OCI-M2 (cell line): ENCODE data around the gene ALG3.
A peak's percentile ranks its signal among the peaks of the same experiment; 100 is the strongest.

ENCODE experiments used
- DNase-seq: peaks from one replicate; lab custom pipeline; 2025; ENCODE audit not compliant: unreplicated experiment; lab: John Stamatoyannopoulos, UW

The ALG3 gene

DNA sequence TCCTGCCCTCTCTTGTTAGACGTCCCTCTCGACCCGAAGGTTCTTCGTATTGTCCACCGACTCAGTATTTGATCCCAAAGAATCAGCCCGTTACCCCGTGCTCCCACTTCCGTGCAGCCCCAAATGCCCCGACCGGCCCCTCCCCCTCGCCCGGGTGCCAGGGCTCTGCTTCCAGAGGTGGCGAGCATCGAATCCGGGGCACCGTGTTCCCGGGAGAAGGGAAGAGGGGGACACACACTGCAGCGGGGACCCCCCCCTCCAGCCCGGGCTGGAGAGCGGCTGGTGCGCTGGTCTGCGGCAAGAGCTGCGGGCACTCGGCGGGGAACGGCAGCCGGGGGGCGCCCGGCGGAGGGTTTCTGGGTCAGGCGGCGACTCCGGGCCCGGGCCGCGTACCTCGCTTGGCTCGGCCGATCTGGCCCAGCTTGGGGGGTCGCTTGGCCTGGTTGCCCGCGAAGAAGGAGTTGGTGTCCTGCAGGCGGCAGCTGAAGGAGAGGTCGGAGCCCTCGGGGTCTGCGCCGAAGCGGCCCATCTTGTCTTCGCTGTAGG is 12.0 kb upstream of the ALG3 start:
- DNase-seq = no peak

GRCh38 chr3:184259878-184260723 is 11.3 kb upstream of the ALG3 start:
- no peak for DNase-seq

- DNase-seq = no peak
Observed at GRCh38 chr3:184259396-184259877, 10.7 kb upstream of the ALG3 start.

DNA sequence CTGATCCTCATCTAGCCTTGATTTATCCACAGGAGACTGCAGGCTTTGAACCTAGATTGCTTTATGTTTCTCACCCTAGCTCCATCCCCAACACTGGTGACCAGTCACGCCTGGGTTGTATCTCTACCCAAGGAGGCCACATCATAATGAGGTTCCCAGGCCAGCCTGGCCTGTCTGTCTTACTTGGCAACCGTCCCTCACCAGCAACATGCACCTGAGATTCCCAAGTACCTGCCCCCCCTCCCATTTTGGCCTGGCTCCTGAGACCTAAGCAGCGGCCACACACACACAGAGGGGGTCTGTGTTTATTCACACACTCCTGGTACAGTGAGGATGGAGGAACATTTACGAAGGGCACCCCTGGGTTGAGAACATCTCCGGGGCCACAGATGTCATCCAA is 10.2 kb upstream of the ALG3 start:
- no peak for DNase-seq

DNA sequence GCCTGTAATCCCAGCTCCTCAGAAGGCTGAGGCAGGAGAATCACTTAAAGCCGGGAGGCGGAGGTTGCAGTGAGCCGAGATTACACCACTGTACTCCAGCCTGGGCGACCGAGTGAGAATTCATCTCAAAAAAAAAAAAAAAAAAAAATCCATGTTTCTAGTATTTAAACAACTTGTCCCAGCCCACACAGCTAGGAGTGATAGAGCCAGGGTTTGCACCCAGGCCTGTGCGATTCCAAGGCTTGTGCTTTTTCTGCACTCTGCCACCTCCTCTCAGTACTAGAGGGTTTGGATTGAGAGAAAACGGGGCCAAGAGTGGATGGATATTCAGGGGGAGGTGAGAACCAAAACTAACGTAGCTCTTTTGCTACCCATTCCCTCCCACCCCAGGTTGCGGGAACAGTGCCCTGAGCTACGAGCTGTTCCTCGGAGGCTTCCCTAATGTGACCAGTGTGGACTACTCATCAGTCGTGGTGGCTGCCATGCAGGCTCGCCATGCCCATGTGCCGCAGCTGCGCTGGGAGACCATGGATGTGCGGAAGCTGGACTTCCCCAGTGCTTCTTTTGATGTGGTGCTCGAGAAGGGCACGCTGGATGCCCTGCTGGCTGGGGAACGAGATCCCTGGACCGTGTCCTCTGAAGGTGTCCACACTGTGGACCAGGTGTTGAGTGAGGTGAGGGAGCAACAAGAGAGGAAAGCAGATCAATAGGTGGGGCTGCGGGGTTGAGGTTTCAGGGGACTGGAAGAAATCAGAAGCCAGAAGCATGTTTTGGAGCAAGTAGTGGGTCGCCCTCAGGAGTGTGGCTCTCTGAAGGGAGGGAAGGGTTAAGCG is 8.5 kb upstream of the ALG3 start:
- DNase-seq = no peak

DNA sequence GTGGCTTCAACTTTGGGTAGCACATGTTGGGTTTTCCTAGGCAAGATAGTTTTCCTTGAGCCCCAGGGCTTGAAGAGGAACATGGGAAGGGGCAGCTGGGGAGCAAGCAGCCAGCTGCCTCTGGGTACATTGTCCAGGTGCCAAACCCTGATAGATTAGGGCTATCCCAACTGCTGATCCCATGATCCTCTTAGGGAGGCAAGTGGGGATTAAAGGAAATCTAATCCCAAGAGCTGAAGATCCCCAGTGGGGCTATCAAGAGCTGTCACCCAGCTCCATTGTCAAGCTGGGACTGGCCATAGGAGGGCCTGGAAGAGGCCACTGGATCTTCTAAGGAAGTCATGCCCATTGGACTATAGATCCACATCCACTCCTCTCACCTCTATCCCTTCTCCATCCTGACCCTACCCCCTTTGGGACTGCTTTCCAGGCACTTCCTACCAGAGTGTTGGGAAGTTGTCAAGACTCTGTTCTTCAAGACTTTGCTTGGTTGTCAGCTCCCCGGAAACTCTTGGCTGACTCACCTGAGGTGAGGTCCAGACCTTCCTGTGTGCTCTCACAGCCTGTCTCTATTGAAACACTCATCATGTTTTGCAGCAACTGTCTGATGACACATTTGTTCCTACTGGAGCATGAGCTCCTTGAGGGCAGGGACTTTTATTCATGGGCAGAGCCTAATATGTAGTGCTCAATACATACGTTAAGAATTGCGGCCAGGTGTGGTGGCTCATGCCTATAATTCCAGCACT is 6.7 kb upstream of the ALG3 start:
- DNase-seq = no peak

- peak; percentile 42 for DNase-seq
Observed at GRCh38 chr3:184250167-184250828, 1.5 kb upstream of the ALG3 start.

- peak; percentile 86 for DNase-seq
Observed at GRCh38 chr3:184249412-184250166, 827 bp upstream of the ALG3 start, which contains the start of gene EEF1AKMT4. Gene EEF1AKMT4 (plus strand): TSS chr3:184249672. CDS start chr3:184249695, 23 bp downstream.

DNA sequence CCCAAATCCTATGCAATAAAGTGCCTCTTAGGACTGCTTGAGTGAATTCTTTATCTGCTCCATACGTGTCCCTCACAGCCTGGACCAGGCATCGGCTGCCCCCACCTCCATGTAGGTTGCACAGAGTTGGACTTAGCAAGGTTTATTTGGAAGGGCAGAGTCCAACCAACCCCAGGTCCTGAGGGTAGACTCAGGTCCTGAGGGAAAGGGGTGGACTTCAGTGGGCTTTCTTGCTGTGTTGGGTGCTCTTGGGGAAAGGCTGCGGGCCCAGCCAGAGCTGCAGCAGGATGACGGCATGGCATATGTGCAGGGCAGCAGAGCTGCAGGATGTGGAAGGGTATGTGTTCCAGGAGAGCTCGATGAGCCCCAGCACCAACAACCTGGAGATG is 6.5 kb downstream of the ALG3 start:
- DNase-seq = no peak

DNA sequence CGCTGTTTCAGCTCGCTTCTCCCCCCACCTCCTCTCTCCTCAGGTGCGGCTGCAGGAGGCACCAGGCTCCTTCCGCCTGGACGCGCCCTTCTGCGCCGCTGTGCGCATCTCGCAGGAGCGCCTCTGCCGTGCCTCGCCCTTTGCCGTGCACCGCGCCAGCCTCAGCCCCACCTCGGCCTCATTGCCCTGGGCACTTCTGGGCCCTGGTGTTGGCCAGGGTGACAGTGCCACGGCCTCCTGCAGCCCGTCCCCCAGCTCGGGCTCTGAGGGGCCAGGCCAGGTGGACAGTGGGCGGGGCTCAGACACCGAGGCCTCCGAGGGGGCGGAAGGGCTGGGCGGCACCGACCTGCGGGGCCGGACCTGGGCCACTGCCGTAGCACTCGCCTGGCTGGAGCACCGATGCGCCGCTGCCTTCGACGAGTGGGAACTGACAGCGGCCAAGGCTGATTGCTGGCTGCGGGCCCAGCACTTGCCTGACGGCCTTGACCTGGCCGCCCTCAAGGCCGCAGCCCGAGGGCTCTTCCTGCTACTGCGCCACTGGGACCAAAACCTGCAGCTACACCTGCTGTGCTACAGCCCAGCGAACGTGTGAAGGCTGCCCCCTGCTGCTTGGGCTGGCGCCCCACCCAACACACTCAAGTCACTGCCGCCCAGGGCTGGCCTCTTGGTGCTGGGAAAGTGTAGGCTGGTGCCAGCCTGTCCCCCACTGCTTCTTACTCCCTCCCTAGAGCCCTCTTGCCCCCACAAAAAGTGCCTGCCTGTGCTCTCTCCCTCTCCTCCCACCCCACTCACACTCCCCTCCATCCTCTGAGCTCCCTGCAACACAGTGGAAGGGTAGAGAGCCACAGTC is 7.1 kb downstream of the ALG3 start:
- no peak for DNase-seq

DNA sequence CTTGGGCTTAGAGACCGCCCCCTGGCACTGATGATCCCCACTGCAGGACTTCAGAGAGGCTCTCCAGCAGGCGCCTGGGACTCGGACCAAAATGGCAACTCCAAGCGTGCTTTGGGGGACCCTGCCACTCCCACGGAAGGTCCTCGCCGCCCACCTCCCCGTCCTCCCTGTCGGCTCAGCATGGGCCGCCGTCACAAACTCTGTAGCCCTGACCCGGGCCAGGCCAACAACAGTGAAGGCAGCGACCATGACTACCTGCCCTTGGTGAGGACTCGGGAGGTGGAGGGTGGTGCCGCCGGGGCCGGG is 7.7 kb downstream of the ALG3 start:
- no peak for DNase-seq

GRCh38 chr3:184240384-184241140 is 8.2 kb downstream of the ALG3 start:
- no peak for DNase-seq

- no peak for DNase-seq
Observed at GRCh38 chr3:184239708-184240107, 9.1 kb downstream of the ALG3 start.

DNA sequence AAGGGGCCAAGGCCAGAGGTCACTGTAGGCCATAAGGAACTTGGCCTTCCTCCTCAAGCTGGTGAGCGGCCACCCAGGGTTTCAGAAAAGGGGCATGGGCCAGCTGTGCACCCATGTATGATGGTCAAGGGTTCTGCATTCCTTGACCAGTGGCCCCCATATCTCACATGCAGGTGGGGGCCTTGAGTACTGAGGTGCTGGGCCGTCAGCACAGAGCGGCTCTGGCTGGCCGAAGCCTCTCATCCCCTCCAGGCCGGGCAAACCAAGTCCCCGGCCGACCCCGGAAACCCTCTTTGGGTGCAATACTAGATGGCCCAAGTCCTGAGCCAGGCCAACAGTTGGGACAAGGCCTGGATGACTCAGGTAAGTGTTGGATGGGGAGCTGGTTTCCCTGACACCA is 9.5 kb downstream of the ALG3 start:
- no peak for DNase-seq

GRCh38 chr3:184238246-184238818 is 10.4 kb downstream of the ALG3 start:
- DNase-seq = no peak

GRCh38 chr3:184237807-184238206 is 11.0 kb downstream of the ALG3 start:
- DNase-seq = no peak

DNA sequence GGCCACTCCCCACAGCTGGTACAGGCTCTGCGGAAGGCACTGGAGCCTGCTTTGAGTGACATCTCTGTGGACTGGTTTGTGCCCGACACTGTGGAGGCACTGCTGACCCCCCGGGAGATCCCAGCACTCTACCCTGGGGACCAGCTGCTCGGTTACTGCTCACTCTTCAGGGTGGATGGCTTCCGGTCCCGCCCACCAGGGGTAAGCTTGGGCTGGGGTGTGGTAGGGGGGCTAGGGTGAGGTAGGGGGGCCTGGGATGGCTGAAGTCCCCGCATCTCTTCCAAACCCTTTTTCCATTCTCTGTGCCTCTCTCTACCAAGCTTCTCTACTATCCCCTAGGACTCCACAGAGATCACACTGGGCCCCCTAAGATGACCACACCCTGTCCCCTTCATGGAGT is 11.6 kb downstream of the ALG3 start:
- DNase-seq = no peak

DNA sequence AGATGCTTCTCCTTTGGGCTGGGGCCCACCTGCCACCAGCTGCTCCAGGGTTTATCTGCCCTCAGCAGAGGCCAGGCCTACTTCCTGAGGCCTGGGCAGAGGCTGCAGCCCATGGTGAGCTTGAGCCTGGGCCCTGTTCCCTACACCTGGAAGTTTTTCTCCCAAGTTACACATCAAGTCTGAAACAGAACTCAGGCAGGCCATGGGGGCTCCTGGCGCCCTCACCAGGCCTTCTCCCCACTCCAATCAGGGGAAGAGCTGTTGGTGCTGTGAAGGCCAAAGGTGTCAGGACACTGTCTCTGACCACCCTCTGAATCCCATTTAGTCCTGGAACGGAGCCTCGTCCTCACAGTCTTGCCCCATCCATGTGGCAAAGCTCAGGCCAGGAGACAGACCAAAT is 12.1 kb downstream of the ALG3 start:
- DNase-seq = no peak
